ENCODE results near the gene RAMACL. TPM values are rescaled to one million over a fixed set of nuclear protein-coding genes. Genes with fewer than 3 reads are reported as not detected.

Gene RAMACL
- polyA plus RNA-seq, 4 donors, result 0.27 to 2.5 (median 0.30) TPM

DNA sequence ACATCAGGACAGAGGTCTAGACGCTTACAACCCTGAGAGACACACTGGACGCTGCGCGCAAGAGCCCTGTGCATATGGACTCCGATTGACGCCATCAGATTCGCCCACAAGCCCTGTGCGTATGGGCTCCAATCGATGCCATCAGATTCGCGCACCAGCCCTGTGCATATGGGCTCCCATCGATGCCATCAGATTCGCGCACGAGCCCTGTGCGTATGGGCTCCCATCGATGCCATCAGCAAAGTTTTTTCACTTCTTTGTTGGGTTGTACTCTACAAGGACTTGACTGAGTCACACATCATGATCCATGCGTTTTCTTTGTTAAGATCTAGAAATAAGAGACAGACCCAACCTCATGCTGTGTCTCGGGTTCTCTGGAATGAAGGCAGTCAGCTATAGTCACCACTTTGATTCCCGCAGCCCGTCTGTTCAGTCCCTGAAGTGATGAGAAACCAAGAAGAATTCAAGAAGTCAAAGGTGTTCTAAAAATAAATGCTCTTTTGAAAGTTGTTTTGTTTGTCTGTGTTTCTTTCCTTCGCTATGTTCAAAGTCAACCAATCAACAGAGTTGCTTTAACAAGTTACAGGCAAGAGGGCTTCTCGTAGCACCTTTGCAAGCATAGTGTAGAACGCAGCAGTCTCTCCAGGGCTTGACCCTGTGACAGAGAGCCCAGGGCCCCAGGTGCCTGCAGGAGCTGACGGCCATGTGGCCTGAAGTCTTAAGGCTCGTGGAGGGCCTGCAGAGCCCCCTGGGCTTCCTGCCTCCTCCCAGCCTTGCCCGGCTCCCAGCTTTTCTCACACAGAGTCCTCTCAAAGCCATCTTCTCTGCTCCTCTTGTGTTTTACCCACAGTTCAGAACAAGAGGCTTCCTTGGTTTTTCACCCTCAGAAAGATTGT lies 32.6 kb upstream of the RAMACL start:
- DNase-seq (ENCODE audit: low read depth in 4 of 4, low spot score in 2 of 4), result no peak

DNA sequence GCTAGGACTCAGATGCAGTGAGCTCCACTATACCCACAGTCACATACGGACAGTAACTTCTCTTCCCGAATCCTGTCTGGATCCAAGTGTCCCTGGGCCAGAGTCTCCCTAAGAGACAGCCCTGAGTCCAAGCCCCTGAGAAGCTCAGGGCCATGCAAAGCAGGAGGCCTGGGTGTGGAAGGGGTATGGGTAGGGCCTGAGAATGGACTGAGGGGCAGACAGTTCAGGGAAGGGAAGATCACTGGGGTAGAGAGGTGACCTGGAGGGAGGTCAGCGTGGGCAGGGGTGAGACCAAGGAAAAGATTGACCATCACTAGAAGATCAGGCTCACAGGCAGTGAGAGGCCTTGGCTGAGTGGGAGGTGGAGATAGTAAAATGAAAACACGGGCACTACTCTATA lies 31.8 kb upstream of the RAMACL start:
- DNase-seq (ENCODE audit: low read depth in 4 of 4, low spot score in 2 of 4), result no peak

DNA sequence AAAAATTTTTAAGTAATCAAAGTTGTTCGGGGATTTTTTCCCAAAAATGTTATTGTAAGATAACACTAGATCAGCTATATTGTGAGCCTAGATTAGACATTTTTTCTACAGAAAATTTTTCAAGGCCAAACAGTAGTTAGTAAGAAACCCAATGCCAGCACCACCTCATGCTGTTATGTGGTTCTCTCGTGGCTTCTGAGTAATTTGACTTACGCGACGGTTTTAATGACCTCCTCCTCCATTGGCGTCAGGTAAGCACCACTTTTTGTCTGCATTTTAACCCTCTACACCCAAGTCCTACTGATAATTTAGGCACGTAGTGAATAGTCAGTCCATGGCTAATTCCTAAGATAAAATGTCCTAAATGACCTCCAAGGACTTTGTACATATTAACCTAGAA lies 30.9 kb upstream of the RAMACL start:
- no peak for DNase-seq (ENCODE audit: low read depth in 4 of 4, low spot score in 2 of 4)

DNA sequence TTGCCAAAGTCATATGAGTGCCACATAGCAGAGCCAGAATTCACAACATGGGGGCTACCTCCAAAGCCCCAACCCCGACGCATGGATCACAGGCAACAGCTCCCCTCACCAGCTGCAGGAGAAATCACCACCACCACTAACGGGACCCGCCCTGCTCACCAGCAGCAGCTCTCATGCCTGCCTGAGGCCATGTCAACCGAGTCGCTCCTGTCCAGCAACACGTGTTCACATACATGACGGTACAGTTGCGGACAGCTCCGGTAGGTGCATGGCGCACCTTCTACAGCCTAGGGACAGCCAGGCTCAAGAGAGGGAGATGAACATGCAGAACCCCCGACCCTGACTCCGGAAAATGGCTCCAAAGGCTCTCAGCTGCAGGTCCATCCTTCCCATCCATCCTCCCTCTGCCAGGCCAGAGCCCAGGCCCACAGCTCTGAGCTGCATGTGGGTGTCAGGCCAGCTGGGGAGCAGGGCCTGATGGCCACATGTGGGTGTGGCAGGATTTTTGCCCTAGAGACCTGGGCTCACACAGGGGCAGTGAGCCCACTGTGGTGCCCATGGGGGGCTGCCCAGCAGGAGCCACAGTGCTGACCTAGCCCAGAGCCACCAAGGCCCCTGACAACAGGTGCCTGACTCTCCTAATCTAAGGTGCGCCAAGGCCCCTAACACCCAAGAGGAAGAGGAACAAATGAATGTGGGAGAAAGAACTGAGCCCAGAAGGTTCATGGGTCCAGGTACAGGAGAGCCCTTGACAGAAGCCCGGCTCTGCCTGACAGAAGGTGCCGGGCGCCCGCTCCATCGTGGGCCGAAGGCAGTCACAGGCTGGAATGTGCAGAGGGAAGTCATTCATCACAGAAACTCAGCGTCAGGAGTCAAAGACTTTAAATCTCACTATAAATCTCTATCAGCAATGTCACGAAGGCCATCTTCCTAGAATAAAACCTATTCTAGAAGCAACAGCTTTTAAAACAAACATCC lies 30.1 kb upstream of the RAMACL start:
- DNase-seq (ENCODE audit: low read depth in 4 of 4, low spot score in 2 of 4), result no peak

DNA sequence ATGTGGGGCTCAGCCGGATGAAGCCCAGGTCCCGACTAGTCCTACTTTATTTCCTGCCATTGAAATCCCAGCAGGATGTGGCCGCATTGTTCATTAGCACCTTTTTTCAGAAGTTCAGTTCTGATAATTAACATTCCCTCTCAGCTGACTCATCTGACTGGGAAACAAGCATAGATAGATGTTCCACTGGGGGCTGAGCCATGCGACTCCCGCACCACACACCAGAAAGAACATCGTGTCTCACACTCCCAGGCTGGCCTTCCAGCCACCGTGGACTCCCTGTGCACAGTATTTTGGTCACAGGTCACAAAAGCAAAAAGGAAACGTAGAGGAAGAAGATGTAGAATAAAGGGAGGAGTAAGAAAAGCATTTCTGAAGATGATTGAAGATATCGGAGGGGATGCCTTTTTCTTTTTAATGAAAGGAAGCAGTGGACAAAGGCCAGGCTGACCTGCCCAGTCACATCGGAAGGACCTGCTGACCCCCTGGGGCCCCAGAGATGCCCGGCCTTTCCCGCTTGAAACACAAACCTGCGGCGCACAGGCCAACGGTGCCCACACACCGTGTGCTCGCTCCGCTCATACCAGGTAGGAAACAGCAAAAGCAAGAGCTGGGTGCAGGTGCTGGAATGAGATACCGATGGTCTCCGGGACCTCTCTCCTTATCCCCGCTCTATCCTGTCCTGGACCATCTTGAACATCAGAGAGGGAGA lies 28.7 kb upstream of the RAMACL start:
- no peak for DNase-seq (ENCODE audit: low read depth in 4 of 4, low spot score in 2 of 4)

DNA sequence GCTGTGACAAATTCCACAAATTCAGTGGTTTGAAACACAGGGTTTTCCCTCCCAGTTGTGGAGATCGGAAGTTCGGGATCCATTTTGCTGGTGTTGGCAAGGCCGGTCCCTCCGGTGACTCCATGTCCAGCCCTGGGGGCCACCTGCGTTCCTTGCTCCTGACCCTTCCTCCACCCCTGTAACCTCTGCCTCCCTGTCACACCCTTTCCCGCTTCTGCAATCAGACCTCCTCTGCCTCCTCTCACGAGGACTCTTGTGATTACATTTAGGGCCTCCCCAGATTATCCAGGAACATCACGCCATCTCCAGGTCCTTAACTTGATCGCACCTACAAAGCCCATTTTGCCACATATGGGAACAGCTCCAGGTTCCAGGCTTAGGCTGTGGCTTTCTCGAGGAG lies 28.1 kb upstream of the RAMACL start:
- DNase-seq (ENCODE audit: low read depth in 4 of 4, low spot score in 2 of 4), result no peak

DNA sequence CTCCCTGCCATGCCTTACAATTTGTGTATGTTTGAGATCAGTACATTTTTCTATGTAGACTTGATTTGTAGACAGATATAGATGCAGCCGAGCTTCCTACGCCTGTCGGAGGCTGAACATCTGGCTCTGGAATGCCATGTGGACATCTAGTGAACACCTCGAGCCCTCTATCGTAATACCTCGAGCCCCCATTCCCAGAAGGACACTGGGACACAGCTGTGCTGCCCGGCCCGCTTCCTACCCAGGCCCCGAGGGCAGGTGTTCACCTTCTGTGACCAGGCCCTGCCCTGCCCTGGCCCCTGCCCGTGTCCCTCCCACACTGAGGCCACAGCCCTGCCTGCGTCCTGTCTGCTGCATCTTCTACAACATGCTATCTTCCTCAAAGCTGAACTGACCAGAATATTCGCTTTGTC lies 27.7 kb upstream of the RAMACL start:
- DNase-seq (ENCODE audit: low read depth in 4 of 4, low spot score in 2 of 4), result no peak

DNA sequence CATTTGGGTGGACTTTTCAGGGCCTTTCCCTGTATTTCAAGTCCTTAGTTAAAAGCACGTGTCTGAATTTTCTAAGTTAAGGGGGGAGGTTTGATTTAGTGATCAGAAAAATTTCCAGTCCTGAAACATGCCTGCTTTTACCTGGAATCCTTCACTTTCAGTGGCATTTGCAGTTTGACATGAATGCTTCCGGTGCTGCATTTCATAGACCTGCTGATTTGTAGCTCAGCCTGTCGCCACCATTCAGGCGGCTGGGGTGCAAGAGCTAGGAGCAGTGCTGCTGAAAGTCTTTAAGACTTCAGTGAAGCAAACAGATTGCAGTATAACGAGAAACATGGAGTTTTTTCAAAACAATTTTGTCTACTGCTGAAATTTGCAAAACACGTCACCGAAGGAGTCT lies 26.5 kb upstream of the RAMACL start:
- DNase-seq (ENCODE audit: low read depth in 4 of 4, low spot score in 2 of 4), result no peak

DNA sequence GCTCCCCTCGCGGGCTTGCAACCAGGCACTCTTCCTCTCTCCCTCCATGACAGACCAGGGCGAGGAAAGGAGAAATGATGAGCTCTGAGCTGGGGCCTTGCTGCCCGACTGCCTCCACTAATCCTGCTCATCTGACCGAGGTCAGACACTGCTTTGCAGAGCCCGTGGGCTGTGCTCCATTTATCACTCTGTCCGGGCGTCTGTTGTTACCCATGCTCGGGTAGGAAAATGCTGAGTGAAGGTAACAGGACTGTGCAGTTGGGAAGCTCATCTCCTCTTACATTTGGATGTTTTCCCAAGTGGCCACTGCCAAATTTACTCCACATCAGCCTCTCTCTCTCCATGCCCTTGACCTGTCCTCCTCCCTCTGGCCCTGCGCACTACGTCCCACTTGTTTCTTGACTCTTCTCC lies 26.0 kb upstream of the RAMACL start:
- no peak for DNase-seq (ENCODE audit: low read depth in 4 of 4, low spot score in 2 of 4)

DNA sequence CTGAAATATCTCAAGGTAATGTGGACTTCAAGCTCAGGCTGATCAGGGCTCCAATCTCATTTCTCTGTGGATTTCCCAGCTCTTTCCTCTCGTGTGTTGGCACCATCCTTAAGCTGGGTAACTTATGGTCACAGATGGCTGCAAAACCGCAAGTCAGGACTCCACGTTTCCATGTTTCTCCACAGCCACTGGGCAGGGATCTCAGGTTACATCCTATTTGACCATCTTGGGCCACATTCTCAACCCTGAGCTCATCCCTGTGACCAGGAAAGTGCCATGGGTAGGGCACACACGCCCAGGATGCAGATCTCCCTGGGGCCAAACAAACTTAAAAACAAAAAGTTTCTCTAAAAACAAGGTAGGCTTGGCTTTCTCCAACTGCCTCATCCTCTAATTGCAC lies 25.2 kb upstream of the RAMACL start:
- DNase-seq (ENCODE audit: low read depth in 4 of 4, low spot score in 2 of 4), result no peak

DNA sequence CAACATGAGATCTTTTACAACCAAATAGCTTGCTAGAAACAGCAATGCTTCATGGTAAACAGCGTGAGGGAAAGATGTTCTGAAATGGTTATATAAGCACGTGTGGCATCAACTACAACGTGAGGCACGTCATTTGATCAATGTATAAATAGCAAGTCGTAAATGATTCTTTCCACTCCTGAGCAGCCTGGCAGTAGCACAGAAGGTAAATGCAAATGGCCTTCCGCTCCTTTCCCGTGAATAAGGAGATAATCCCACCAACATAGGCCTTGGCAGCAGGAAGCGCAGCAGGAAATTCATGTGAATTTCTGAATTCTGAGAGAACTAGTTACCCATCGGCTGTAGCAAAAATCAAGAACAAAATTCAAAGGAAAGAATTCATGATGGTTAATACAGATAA lies 23.6 kb upstream of the RAMACL start:
- DNase-seq (ENCODE audit: low read depth in 4 of 4, low spot score in 2 of 4), result no peak

DNA sequence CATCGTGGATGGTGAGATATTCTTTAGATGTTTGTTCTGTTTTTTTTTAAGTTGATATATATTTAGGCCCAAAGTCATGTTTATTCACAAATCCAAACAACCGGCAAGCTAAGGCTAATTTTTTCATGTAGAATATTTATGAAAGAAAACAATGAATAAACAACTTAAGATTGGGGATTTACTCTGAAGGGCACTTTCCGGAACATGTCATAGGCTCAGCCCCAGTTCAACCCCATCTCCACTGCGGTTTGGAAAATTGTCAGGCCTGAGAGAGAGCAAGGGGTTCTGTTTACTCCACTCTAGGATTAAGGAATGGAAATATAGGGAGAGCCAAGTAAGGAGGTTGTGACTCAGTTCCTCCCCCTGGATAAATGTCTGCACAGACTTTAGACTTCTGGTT lies 22.3 kb upstream of the RAMACL start:
- DNase-seq (ENCODE audit: low read depth in 4 of 4, low spot score in 2 of 4), result no peak

DNA sequence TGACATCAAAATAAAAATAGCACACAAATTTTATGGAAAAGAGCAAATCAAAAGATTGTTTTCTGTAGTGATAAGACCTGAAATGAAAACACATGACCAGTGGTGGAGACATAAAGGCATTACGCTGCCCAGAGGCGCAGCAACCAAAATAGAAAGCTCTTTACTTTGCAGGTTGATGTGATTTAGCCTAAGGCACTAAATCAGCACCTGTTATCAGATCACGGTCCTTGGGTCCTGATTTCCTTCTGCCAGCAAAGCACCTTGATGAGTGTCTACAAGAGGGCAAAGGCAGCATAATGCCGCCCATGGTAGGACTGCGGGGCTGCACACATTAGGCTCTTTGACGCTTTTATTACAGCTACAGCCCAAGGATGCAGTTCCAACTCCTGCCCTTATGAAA lies 19.3 kb upstream of the RAMACL start:
- DNase-seq (ENCODE audit: low read depth in 4 of 4, low spot score in 2 of 4), result no peak

DNA sequence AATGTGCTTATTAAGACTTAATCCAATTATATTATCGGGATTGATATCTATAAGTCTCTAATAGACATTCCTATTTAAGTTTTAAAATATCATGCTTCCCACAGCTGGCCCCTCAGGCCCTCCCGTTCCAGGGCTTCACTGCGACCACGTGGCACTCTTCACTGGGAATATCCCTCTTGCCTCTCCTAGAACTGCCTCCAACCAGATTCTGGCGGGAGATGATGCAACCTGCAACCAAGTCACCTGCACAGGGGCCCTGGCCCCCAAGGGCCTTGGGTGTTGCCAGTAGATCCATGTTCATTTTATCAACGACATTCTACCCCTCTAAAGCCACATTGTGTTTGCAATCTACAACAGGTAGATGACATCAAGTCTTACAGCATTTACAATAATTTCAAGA lies 18.4 kb upstream of the RAMACL start:
- DNase-seq (ENCODE audit: low read depth in 4 of 4, low spot score in 2 of 4), result no peak

DNA sequence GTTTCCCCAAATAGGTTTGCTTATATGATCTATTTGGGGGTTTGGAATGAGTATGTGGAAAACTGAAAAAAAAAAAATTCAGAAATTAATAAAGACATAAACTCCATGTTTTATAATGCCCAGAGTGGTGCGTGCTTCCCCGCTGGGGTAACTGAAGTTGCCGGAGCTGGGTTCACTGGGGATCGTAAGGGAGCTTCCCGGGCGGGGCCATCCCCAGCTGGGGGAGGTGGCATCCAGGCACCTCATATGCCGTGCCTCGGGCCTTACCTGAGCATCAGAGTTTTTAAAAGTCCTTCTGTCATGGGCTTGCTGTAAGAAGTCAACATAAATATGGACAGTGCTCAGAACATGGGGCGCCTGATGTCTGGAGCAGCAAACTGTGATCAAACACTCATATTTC lies 17.9 kb upstream of the RAMACL start:
- DNase-seq (ENCODE audit: low read depth in 4 of 4, low spot score in 2 of 4), result no peak

DNA sequence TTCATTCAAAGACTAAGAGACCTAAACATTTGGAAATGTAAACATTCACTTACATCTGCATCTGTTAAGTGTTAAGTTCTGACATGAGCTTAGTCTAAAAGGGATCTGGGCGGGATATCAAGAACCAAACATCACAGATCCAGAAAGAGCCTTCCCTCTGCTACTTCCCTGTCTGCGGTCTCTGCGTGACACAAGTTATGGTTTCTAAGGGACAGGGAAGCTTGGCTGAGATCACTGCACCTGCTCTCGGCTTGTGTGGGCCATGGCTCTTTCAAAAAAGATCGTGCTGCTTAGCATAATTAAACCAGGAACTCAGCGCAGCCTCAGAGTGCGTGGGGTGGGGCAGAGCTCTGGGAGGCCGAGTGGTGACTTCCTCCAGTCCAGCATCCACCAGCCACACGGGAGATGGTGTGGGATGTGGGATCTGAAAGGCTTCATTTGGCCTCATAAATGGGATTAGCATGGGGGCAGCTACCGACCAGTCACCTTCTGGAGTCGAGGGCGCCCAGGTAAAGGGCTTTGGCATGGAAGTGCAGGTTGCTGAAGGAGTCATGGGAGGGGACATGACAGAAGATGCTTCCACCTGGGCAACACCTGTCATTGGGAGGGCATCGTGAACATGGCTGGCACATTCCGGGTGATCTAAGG lies 16.7 kb upstream of the RAMACL start:
- no peak for DNase-seq (ENCODE audit: low read depth in 4 of 4, low spot score in 2 of 4)

DNA sequence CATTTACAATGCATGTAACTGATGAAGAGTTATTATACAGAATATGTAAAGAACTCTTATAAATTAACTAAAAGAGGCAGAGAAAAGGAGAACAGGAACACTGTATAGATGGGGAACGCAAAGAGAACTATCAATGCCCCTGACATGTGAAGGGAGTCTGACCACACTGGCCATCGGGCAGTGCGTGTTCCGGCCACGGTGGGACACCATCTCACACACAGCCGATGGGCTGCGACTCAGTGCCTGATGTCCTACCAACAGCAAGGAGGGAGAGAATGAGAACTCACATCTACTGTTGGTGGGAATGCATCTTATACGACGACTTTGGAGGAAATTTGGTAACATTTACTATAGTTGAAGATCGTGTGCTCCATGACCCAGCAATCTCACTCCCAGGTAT lies 15.5 kb upstream of the RAMACL start:
- DNase-seq (ENCODE audit: low read depth in 4 of 4, low spot score in 2 of 4), result no peak

DNA sequence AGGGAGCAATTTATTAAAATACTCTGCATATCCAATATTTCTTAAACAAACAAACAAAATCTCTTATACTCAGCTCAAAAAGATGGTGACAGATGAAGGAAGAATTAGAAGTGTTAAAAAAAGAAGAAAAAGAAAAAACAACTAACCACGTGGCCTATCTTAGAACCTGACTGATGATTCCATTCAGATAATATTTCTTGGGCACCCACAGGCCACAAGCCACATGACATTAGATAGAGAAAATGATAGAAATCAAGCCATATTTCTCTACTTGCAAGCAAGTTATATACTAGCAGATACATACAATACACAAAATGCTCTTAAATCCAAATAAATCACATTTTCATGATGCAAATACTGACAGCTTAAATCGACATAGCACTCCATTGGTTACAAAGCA lies 14.5 kb upstream of the RAMACL start:
- no peak for DNase-seq (ENCODE audit: low read depth in 4 of 4, low spot score in 2 of 4)

DNA sequence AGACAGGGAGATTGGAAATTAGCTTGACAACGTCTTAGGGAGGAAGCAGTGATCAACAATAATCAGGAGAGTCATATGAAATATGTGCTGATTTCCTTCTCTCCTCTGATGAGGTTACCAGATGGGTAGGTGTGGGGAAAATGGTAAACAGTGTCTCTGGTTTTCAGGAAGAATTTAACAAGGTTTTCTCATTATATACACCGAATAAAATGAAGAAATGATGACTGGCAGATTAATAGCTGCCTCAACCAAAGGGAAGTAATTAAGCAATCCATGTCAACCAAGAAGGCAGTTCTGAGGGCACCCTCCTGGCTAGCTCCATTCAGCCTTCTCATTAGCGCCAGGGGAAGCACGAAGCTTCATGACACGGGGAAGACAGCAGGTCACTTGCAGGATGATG lies 12.7 kb upstream of the RAMACL start:
- no peak for DNase-seq (ENCODE audit: low read depth in 4 of 4, low spot score in 2 of 4)

DNA sequence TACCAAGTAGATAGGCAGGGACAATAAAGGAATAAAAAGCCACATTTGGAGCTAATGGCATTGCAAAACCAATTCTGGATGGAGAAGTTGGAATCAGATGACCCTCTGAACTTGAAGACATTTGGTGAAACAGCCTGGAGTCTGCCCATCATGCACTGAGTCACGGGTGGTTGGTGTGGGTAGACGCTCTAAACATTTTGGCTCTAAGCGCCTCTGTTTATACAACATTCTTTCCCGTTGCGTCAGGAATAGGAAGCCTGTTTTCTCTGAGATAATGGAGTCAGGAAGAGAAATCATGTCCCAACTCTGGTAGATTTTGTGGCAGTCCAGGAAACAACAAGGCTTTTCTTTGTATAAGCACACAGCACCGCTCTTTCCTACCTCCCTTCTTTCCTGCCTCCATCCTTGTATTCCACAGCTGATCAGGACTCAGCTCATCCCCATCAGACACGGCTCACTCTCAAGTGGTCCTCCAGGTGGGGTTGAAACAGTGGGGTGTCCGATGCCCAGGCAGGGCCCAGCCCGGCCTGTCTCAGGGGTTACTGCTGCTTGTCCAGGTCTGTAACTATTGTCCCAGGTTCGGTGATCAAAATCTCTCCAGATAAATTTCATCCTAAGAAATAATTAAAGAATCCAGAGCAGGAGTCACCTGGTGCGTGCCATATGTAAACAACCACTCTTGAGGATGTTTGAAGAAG lies 12.1 kb upstream of the RAMACL start:
- DNase-seq (ENCODE audit: low read depth in 4 of 4, low spot score in 2 of 4), result no peak
